ENCODE results near the gene ARL16.

ARL16 gene

DNA sequence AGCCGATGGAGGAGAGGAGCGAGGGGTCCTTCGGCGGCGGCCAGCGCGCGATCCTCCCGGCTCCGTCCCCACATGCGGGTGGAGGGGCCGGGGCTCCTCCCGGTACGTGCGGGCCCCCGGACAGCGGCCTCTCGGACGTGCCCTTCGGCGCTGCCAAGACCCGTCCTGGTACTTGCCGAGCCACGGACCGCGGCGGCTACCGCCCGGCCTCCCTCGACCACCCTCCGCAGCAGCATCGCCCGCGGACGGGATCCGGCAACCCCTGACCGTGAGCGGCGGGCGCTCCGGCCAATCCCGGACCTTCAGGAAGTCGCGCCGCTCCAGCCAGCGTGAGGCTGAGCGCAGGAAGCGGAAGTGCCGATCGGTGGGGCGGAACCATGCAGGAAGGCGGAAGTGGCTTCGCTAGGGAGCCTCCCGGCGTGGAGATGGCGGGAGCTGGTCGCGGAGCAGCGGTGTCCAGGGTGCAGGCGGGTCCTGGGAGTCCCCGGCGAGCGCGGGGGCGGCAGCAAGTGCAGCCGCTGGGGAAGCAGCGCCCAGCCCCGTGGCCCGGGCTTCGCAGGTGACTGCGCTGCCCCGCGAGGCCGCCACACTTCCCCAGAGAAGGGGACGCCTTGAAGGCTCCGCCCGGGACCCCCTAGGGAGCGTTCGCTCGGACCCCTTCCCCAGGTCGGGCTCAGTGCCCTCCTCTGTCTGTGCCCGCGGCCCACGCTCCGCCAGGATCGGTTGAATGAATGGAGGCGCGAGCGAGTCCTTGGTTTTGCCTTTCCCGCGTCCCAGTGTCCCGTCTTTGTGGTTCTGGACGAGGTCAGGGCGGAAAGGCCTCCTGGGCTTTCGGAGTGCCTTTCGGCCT lies 17.0 kb downstream of the ARL16 start, which contains the start of the genes CCDC137 and OXLD1:
TSS of gene CCDC137 (plus strand) at position 396 of the 850 bp plus-strand sequence. CDS start at position 426, 30 bp downstream.
TSS of gene OXLD1 (minus strand) at position 264 of the 850 bp plus-strand sequence. CDS start at position 236, 28 bp downstream.
- Histone ChIP-seq H3K27me3 (ENCODE audit: low read depth, low read length) (no peaks in the 10 kb centered on the region), H3K9me3 (ENCODE audit: insufficient read depth, low read length) (no peaks in the 10 kb centered on the region), H3K4me3 (ENCODE audit: low read length) (peak within 1 kb of the TSS; percentile 96), H3K4me2 (ENCODE audit: low read length) (peak within 1 kb of the TSS; percentile 93), H3K27ac (ENCODE audit: low read length) (peak within 1 kb of the TSS; percentile 67), H3K9ac (ENCODE audit: low read length) (peak within 1 kb of the TSS; percentile 94), H2AFZ (ENCODE audit: low read depth, low read length) (no peak within 1 kb of the TSS), H3K36me3 (replicated peaks; ENCODE audit: low read depth, low read length) (peaks cover 37% of the 10 kb centered on the region), H4K20me1 (ENCODE audit: insufficient read depth, low read length) (no peaks in the 10 kb centered on the region), H3K79me2 (ENCODE audit: low read length) (peaks cover 42% of the 10 kb centered on the region), H3K4me1 (ENCODE audit: low read length) (peaks cover 22% of the 10 kb centered on the region)
- no peak for TF ChIP-seq EZH2phosphoT487 (IDR thresholded peaks at IDR 0.05; ENCODE audit: low read depth)
- TF ChIP-seq, protein P1, sequence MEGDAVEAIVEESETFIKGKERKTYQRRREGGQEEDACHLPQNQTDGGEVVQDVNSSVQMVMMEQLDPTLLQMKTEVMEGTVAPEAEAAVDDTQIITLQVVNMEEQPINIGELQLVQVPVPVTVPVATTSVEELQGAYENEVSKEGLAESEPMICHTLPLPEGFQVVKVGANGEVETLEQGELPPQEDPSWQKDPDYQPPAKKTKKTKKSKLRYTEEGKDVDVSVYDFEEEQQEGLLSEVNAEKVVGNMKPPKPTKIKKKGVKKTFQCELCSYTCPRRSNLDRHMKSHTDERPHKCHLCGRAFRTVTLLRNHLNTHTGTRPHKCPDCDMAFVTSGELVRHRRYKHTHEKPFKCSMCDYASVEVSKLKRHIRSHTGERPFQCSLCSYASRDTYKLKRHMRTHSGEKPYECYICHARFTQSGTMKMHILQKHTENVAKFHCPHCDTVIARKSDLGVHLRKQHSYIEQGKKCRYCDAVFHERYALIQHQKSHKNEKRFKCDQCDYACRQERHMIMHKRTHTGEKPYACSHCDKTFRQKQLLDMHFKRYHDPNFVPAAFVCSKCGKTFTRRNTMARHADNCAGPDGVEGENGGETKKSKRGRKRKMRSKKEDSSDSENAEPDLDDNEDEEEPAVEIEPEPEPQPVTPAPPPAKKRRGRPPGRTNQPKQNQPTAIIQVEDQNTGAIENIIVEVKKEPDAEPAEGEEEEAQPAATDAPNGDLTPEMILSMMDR (IDR thresholded peaks at IDR 0.05; ENCODE audit: low read depth, low read length): no peak

- Histone ChIP-seq H3K27ac (ENCODE audit: low read length) (peak overlapping the region; percentile 67), H3K4me3 (ENCODE audit: low read length) (peak overlapping the region; percentile 96), H2AFZ (ENCODE audit: low read depth, low read length) (no peak overlapping the region), H3K4me1 (ENCODE audit: low read length) (peaks cover 22% of the 10 kb centered on the region), H3K9me3 (ENCODE audit: insufficient read depth, low read length) (no peaks in the 10 kb centered on the region), H3K36me3 (replicated peaks; ENCODE audit: low read depth, low read length) (peaks cover 32% of the 10 kb centered on the region), H3K27me3 (ENCODE audit: low read depth, low read length) (no peaks in the 10 kb centered on the region), H3K4me2 (ENCODE audit: low read length) (peak overlapping the region; percentile 93), H3K9ac (ENCODE audit: low read length) (peak overlapping the region; percentile 94), H3K79me2 (ENCODE audit: low read length) (peaks cover 42% of the 10 kb centered on the region), H4K20me1 (ENCODE audit: insufficient read depth, low read length) (no peaks in the 10 kb centered on the region)
- no peak for TF ChIP-seq EZH2phosphoT487 (IDR thresholded peaks at IDR 0.05; ENCODE audit: low read depth)
- TF ChIP-seq, protein P1 (IDR thresholded peaks at IDR 0.05; ENCODE audit: low read depth, low read length): no peak
These were observed 17.6 kb downstream of the ARL16 start for GRCh38 chr17:81666092-81666341.

DNA sequence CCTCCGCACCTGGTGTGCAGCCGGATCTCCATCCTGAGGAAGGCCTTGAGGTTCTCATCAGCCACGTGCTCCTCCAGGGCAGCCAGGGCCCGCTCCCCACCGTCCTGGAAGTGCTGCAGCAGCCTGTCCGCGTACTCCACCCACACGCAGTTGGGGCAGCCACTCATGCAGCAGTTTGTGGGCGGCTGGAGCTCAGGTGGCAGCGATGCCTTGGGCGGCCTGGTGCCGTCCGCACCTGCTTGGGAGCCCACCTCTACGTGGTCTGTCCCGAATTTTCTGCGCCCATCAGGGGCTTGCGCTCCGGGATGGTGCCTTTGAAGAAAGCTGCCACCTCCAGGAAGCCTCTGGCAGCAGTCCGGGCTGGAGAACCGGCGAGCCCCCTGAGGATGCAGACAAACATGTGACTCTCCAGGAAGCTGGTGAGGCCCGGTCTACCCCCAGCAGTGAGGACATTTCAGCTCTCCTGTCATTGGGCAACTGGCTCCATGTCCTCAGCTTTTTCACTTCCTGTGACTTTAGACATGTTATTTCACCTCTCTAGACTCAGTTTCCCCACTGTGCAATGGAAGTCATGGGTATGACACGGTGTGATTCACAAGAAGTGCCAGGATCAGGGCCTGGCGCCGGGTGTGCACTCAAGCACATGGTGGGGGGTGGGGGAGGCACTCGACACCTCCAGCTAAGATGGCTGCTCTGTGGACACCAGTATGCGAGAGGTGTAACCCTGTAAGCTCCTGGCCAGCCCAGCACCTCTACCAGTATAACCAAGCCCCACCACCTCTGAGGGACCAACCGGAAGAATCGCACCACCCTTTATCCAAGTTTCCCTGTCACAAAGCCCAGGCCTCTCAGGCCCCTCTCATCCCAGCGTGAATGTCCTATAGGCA lies 18.1 kb downstream of the ARL16 start:
- Histone ChIP-seq H3K9ac (ENCODE audit: low read length) (peak overlapping the region; percentile 94), H4K20me1 (ENCODE audit: insufficient read depth, low read length) (no peaks in the 10 kb centered on the region), H3K4me1 (ENCODE audit: low read length) (peaks cover 22% of the 10 kb centered on the region), H3K4me2 (ENCODE audit: low read length) (peak overlapping the region; percentile 93), H2AFZ (ENCODE audit: low read depth, low read length) (no peak overlapping the region), H3K27ac (ENCODE audit: low read length) (peak overlapping the region; percentile 67), H3K27me3 (ENCODE audit: low read depth, low read length) (no peaks in the 10 kb centered on the region), H3K9me3 (ENCODE audit: insufficient read depth, low read length) (no peaks in the 10 kb centered on the region), H3K79me2 (ENCODE audit: low read length) (peaks cover 42% of the 10 kb centered on the region), H3K36me3 (replicated peaks; ENCODE audit: low read depth, low read length) (peaks cover 30% of the 10 kb centered on the region), H3K4me3 (ENCODE audit: low read length) (peak overlapping the region; percentile 96)
- no peak for TF ChIP-seq EZH2phosphoT487 (IDR thresholded peaks at IDR 0.05; ENCODE audit: low read depth)

GRCh38 chr17:81664051-81664470 lies 19.5 kb downstream of the ARL16 start:
- H4K20me1 ChIP-seq (ENCODE audit: insufficient read depth, low read length): no peaks in the 10 kb centered on the region
- no peaks in the 10 kb centered on the region for H3K27me3 ChIP-seq (ENCODE audit: low read depth, low read length)
- no peaks in the 10 kb centered on the region for H3K9me3 ChIP-seq (ENCODE audit: insufficient read depth, low read length)
- H3K4me1 ChIP-seq (ENCODE audit: low read length): peaks cover 25% of the 10 kb centered on the region
- no peak overlapping the region for H3K9ac ChIP-seq (ENCODE audit: low read length)
- no peak for TF ChIP-seq EZH2phosphoT487 (IDR thresholded peaks at IDR 0.05; ENCODE audit: low read depth)
- TF ChIP-seq, protein P1 (IDR thresholded peaks at IDR 0.05; ENCODE audit: low read depth, low read length): no peak
- no peak overlapping the region for H2AFZ ChIP-seq (ENCODE audit: low read depth, low read length)
- H3K79me2 ChIP-seq (ENCODE audit: low read length): peaks cover 39% of the 10 kb centered on the region
- H3K27ac ChIP-seq (ENCODE audit: low read length): no peak overlapping the region
- no peak overlapping the region for H3K4me2 ChIP-seq (ENCODE audit: low read length)
- H3K4me3 ChIP-seq (ENCODE audit: low read length): no peak overlapping the region
- peaks cover 23% of the 10 kb centered on the region for H3K36me3 ChIP-seq (replicated peaks; ENCODE audit: low read depth, low read length)

All from OCI-LY3 (cell line).